Measurements from ENCODE around the gene NFASC. TPM values are rescaled to one million over a fixed set of nuclear protein-coding genes. Genes with fewer than 3 reads are reported as not detected.

The NFASC gene
- total and polyA plus RNA-seq, 7 donors = 0.46 to 105 (median 17.6) TPM

DNA sequence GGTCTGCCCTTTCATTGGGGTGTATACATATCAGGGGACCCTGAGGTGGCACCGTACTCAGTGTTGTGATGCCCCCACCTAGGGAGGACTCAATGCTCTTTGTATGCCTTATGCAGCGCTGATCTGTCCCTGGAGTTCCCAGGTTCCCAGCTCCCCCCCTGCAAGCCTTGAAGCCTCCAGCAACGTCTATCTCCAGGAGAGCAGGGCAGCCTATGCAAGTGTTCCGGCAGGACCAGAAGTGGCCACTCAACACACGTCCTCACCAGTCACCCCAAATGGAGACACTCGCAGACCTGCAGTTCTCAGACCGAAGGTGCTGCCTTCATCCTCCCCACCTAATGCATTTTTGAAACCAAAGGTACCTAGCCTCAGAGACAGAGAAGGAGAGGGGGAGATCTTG is 147.1 kb downstream of the NFASC start:
- Histone ChIP-seq H3K27me3 (no peaks in the 10 kb centered on the region), H3K4me3 (no peak overlapping the region), H3K27ac (no peak overlapping the region), H3K36me3 (peaks cover 0 to 14% (median 0%) of the 10 kb centered on the region in 4 donors), H3K4me1 (peaks cover 0 to 14% (median 8%) of the 10 kb centered on the region in 4 donors), H3K9me3 (no peaks in the 10 kb centered on the region)
- TF ChIP-seq EP300 (IDR thresholded peaks at IDR 0.05) = no peak
- TF ChIP-seq POLR2AphosphoS5 (IDR thresholded peaks at IDR 0.05) = no peak
- TF ChIP-seq POLR2A (IDR thresholded peaks at IDR 0.05) = no peak
- TF ChIP-seq, protein P1, sequence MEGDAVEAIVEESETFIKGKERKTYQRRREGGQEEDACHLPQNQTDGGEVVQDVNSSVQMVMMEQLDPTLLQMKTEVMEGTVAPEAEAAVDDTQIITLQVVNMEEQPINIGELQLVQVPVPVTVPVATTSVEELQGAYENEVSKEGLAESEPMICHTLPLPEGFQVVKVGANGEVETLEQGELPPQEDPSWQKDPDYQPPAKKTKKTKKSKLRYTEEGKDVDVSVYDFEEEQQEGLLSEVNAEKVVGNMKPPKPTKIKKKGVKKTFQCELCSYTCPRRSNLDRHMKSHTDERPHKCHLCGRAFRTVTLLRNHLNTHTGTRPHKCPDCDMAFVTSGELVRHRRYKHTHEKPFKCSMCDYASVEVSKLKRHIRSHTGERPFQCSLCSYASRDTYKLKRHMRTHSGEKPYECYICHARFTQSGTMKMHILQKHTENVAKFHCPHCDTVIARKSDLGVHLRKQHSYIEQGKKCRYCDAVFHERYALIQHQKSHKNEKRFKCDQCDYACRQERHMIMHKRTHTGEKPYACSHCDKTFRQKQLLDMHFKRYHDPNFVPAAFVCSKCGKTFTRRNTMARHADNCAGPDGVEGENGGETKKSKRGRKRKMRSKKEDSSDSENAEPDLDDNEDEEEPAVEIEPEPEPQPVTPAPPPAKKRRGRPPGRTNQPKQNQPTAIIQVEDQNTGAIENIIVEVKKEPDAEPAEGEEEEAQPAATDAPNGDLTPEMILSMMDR (IDR thresholded peaks at IDR 0.05) = no peak
- no peak for DNase-seq
- intact Hi-C loops (cut with DNase I) = no loop called here
- WGBS, 2 donors = 91 to 92% methylated on average over 7 of the region's 7 CpGs

DNA sequence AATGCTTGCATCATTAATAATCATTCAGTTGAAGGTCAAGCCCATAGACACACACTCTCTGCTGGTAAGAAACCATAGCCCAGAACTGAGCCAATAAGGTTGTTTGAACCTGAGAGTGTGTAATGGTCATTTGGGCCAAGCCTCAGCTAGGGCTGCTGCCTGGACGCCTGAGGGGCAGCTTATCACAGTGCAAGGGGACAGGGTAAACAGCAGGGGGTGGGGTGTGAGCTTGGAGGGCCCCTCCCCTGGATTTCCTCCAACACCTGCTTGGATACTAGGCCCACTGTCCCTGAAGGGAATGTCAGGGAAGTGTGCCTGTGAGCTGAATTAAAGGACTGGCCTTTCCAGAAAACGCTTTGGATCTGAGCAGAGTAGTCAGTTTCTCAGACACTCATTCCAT is 147.7 kb downstream of the NFASC start:
- Histone ChIP-seq H3K36me3 (peaks cover 0 to 14% (median 0%) of the 10 kb centered on the region in 4 donors), H3K4me1 (peaks cover 0 to 11% (median 8%) of the 10 kb centered on the region in 4 donors), H3K27me3 (no peaks in the 10 kb centered on the region), H3K4me3 (no peak overlapping the region), H3K27ac (no peak overlapping the region), H3K9me3 (no peaks in the 10 kb centered on the region)
- intact Hi-C loops (cut with DNase I) = no loop called here
- no peak for DNase-seq
- TF ChIP-seq EP300 (IDR thresholded peaks at IDR 0.05) = no peak
- TF ChIP-seq, protein P1 (IDR thresholded peaks at IDR 0.05) = no peak
- WGBS, 2 donors = 51 to 81% methylated on average over 2 of the region's 2 CpGs

DNA sequence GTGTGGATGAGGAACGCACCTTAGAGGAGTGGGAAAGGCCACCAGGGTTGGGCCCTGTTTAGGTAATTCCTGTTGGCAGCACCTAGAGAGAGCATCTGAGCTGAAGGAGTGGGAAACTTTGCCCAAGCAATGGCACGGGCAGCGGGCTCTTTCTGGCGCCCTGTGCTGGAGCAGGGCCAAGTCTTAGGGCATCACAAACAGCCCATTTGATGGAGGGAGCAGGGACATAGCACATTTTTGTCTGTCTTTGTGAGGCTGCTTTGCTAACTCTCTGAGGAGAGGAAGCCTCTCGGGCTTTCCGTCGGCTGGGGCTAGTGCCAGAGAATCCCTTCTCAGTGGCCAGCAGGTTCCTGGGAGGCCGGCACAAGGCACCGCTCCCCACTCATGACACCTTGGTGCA is 149.8 kb downstream of the NFASC start:
- Histone ChIP-seq H3K9me3 (no peaks in the 10 kb centered on the region), H3K36me3 (peaks cover 0 to 14% (median 0%) of the 10 kb centered on the region in 4 donors), H3K4me1 (no peaks in the 10 kb centered on the region), H3K4me3 (no peak overlapping the region), H3K27ac (no peak overlapping the region), H3K27me3 (no peaks in the 10 kb centered on the region)
- intact Hi-C loops (cut with DNase I) = no loop called here
- WGBS, 2 donors = 80 to 91% methylated on average over 9 of the region's 9 CpGs
- TF ChIP-seq POLR2AphosphoS5 (IDR thresholded peaks at IDR 0.05) = no peak
- no peak for TF ChIP-seq EP300 (IDR thresholded peaks at IDR 0.05)
- no peak for TF ChIP-seq POLR2A (IDR thresholded peaks at IDR 0.05)
- TF ChIP-seq, protein P1 (IDR thresholded peaks at IDR 0.05) = no peak
- no peak for DNase-seq

DNA sequence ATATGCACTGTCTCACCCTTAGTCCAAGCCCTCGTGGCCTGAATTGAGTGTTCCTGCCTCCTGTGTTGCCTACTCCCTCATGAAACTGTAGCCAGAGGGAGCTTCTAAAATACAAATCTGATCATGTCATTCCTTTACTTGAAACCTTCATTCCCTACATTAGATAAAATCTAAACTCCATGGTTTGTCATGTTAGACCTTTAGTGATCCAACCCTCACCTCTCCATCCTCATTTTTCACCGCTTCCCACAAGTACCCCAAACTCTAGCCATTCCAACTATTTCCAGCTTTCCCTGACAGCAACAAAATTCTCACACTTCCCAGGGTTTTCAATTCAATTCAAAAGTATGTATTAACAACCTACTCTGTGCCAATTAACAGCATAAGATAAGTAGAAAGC is 154.0 kb downstream of the NFASC start:
- Histone ChIP-seq H3K4me3 (no peak overlapping the region), H3K27me3 (no peaks in the 10 kb centered on the region), H3K9me3 (no peaks in the 10 kb centered on the region), H3K4me1 (no peaks in the 10 kb centered on the region), H3K27ac (no peak overlapping the region), H3K36me3 (no peaks in the 10 kb centered on the region)
- TF ChIP-seq EP300 (IDR thresholded peaks at IDR 0.05) (no peak), POLR2AphosphoS5 (IDR thresholded peaks at IDR 0.05) (no peak), POLR2A (IDR thresholded peaks at IDR 0.05) (no peak)
- TF ChIP-seq, protein P1 (IDR thresholded peaks at IDR 0.05) = no peak
- DNase-seq = no peak
- 88 to 91% methylated on average over 2 of the region's 2 CpGs for WGBS, 2 donors
- intact Hi-C loops (cut with DNase I) = no loop called here

DNA sequence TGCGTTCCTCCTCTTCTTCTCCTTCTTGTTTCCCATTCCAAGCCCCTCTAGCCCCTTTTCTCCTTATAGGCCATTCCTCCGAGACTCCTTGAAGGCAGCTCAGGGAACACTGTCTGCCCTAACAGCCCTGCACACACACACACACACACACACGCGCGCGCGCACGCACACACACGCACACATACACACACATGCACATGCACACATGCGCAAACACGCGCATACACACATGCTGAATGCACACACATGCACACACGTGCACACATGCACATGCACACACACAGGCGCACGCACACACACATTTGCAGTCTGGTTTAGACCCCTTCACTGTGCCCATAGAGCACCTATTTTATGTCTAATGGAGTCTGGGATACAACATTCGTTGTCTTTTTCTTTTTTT is 154.6 kb downstream of the NFASC start:
- no peaks in the 10 kb centered on the region for H3K4me1 ChIP-seq
- H3K9me3 ChIP-seq = no peaks in the 10 kb centered on the region
- H3K27me3 ChIP-seq = no peaks in the 10 kb centered on the region
- DNase-seq = no peak
- H3K4me3 ChIP-seq = no peak overlapping the region
- TF ChIP-seq, protein P1 (IDR thresholded peaks at IDR 0.05) = no peak
- no peak for TF ChIP-seq POLR2AphosphoS5 (IDR thresholded peaks at IDR 0.05)
- no peak for TF ChIP-seq POLR2A (IDR thresholded peaks at IDR 0.05)
- no peak for TF ChIP-seq EP300 (IDR thresholded peaks at IDR 0.05)
- H3K27ac ChIP-seq = no peak overlapping the region
- intact Hi-C loops (cut with DNase I) = no loop called here
- no peaks in the 10 kb centered on the region for H3K36me3 ChIP-seq
- WGBS, 2 donors = 90 to 93% methylated on average over 16 of the region's 16 CpGs

All from sigmoid colon (tissue), 7 donors.